HUES6 (cell line): Measurements from ENCODE around the gene PAN2.
"Not testable (repeated sequence)": the region's sequence is repeated elsewhere in the genome, so short reads cannot be mapped to it uniquely, and the experiment has no call there.

ENCODE experiments used
- H3K27ac ChIP-seq: 2 replicates; pipeline ENCODE4 v1.7.0; 2013; ENCODE audit warnings: low read depth, mild to moderate bottlenecking, low read length, inconsistent platforms
- H3K27me3 ChIP-seq: 2 replicates; pipeline ENCODE4 v1.6.1; 2013; ENCODE audit warnings: low read length; ENCODE audit not compliant: control insufficient read depth, insufficient read depth
- H3K36me3 ChIP-seq: 2 replicates; pipeline ENCODE4 v1.6.1; 2013; ENCODE audit warnings: low read length; ENCODE audit not compliant: control insufficient read depth, insufficient read depth
- H3K4me1 ChIP-seq: 2 replicates; pipeline ENCODE4 v1.6.1; 2013; ENCODE audit warnings: low read length; ENCODE audit not compliant: control insufficient read depth, insufficient read depth
- H3K4me3 ChIP-seq: 2 replicates; pipeline ENCODE4 v1.5.1; 2013; ENCODE audit warnings: low read depth, low read length
- H3K9ac ChIP-seq: one replicate; pipeline ENCODE4 v1.6.1; 2013; ENCODE audit warnings: mild to moderate bottlenecking, low read length
- H3K9me3 ChIP-seq: 2 replicates; pipeline ENCODE4 v1.6.1; 2013; ENCODE audit warnings: low read depth, low read length; ENCODE audit not compliant: control insufficient read depth, insufficient read depth

Gene PAN2

GRCh38 chr12:56284263-56284662 lies 49.5 kb downstream of the PAN2 start:
- H3K27me3 ChIP-seq, H3K9me3 ChIP-seq, H3K9ac ChIP-seq, H3K27ac ChIP-seq, H3K4me3 ChIP-seq, H3K4me1 ChIP-seq: not testable (repeated sequence)
- peaks cover 65% of the 10 kb centered on the region for H3K36me3 ChIP-seq

DNA sequence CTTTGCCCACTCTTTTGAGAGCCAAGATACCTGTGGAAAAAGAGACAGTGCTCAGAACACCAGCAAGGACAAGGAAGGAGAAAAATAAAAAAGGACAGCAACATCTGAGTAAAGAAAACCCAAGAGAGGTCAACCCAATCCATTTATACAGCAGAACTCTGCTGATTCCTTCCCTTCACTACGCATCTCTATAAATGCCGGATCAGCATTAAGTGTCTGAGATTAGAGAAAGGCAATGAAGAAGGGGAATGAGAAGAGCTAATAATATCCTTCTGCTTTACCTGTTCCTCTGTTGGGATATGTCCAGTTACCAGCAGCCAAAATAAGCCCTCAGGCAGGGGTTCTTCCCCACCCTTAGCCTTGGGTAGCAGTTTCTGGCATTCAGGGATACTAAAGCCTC lies 51.2 kb downstream of the PAN2 start:
- no peak overlapping the region for H3K4me3 ChIP-seq
- H3K9ac ChIP-seq: no peak overlapping the region
- no peak overlapping the region for H3K27ac ChIP-seq
- no peaks in the 10 kb centered on the region for H3K4me1 ChIP-seq
- no peaks in the 10 kb centered on the region for H3K9me3 ChIP-seq
- peaks cover 79% of the 10 kb centered on the region for H3K36me3 ChIP-seq
- no peaks in the 10 kb centered on the region for H3K27me3 ChIP-seq

GRCh38 chr12:56282030-56282429 lies 51.8 kb downstream of the PAN2 start:
- Histone ChIP-seq H3K9ac (no peak overlapping the region), H3K27me3 (no peaks in the 10 kb centered on the region), H3K4me3 (no peak overlapping the region), H3K27ac (no peak overlapping the region), H3K9me3 (no peaks in the 10 kb centered on the region), H3K4me1 (no peaks in the 10 kb centered on the region), H3K36me3 (peaks cover 79% of the 10 kb centered on the region)

GRCh38 chr12:56280849-56281248 lies 53.0 kb downstream of the PAN2 start:
- Histone ChIP-seq H3K36me3 (peaks cover 80% of the 10 kb centered on the region), H3K4me1 (no peaks in the 10 kb centered on the region), H3K27me3 (no peaks in the 10 kb centered on the region), H3K27ac (no peak overlapping the region), H3K4me3 (no peak overlapping the region), H3K9ac (no peak overlapping the region), H3K9me3 (no peaks in the 10 kb centered on the region)

DNA sequence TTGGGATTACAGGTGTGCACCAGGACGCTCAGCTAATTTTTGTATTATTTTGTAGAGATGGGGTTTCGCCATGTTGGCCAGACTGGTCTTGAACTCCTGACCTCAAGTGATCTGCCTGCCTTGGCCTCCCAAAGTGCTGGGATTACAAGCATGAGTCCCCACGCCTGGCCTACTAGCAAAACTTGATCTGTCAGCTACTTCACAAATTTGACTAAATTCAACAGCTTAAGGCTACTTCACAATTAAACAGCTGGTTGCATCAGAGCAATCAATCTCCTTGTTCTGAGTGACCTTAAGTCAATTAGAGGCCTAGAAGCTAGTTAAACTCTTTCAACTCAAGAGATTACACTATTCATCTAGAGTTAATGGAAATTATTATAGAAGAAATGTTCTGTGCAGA lies 54.9 kb downstream of the PAN2 start:
- no peaks in the 10 kb centered on the region for H3K4me1 ChIP-seq
- no peaks in the 10 kb centered on the region for H3K9me3 ChIP-seq
- H3K4me3 ChIP-seq: no peak overlapping the region
- H3K27ac ChIP-seq: no peak overlapping the region
- no peak overlapping the region for H3K9ac ChIP-seq
- no peaks in the 10 kb centered on the region for H3K27me3 ChIP-seq
- peaks cover 91% of the 10 kb centered on the region for H3K36me3 ChIP-seq

- H3K9ac ChIP-seq: no peak overlapping the region
- H3K27me3 ChIP-seq: no peaks in the 10 kb centered on the region
- no peak overlapping the region for H3K27ac ChIP-seq
These were observed 59.5 kb downstream of the PAN2 start for GRCh38 chr12:56274299-56274698.

GRCh38 chr12:56272468-56272867 lies 61.3 kb downstream of the PAN2 start:
- not testable (repeated sequence) for H3K4me1 ChIP-seq, H3K9ac ChIP-seq, H3K27me3 ChIP-seq, H3K4me3 ChIP-seq, H3K27ac ChIP-seq, H3K9me3 ChIP-seq
- peaks cover 70% of the 10 kb centered on the region for H3K36me3 ChIP-seq

More at GRCh38 chr12:56274299-56274698, 59.5 kb downstream of the PAN2 start:
- H3K4me1 ChIP-seq: no peaks in the 10 kb centered on the region
- H3K36me3 ChIP-seq: peaks cover 83% of the 10 kb centered on the region
- H3K9me3 ChIP-seq: no peaks in the 10 kb centered on the region
- H3K4me3 ChIP-seq: no peak overlapping the region

GRCh38 chr12:56271031-56271430 lies 62.8 kb downstream of the PAN2 start:
- Histone ChIP-seq H3K27me3 (no peaks in the 10 kb centered on the region), H3K4me3 (no peak overlapping the region), H3K9me3 (no peaks in the 10 kb centered on the region), H3K27ac (no peak overlapping the region), H3K9ac (no peak overlapping the region), H3K36me3 (peaks cover 60% of the 10 kb centered on the region), H3K4me1 (peaks cover 8% of the 10 kb centered on the region; the same call in 1 of the 2 replicates)

- H3K27ac ChIP-seq: no peak overlapping the region
These were observed 66.2 kb downstream of the PAN2 start for GRCh38 chr12:56267443-56268071.

GRCh38 chr12:56266693-56267442 lies 66.9 kb downstream of the PAN2 start, which contains the start of gene COQ10A:
Gene COQ10A (plus strand): TSS chr12:56266942. CDS start chr12:56267119, 177 bp downstream.
- H3K4me1 ChIP-seq: peaks cover 8% of the 10 kb centered on the region; the same call in 1 of the 2 replicates
- H3K27ac ChIP-seq: peak within 1 kb of the TSS; percentile 38; the same call in 1 of the 2 replicates
- peak within 1 kb of the TSS; percentile 76 for H3K4me3 ChIP-seq
- H3K9ac ChIP-seq: peak within 1 kb of the TSS; percentile 70
- peaks cover 26% of the 10 kb centered on the region for H3K36me3 ChIP-seq
- no peaks in the 10 kb centered on the region for H3K9me3 ChIP-seq
- H3K27me3 ChIP-seq: no peaks in the 10 kb centered on the region

More at GRCh38 chr12:56267443-56268071, 66.2 kb downstream of the PAN2 start:
- Histone ChIP-seq H3K9me3 (no peaks in the 10 kb centered on the region), H3K9ac (peak overlapping the region; percentile 70), H3K27me3 (no peaks in the 10 kb centered on the region), H3K4me3 (peak overlapping the region; percentile 76), H3K4me1 (peaks cover 8% of the 10 kb centered on the region; the same call in 1 of the 2 replicates), H3K36me3 (peaks cover 27% of the 10 kb centered on the region)
